ENCODE results near the gene GALNT18.

GRCh38 chr11:11510939-11511338 is 110.9 kb downstream of the GALNT18 start:
- TF ChIP-seq CTCF (conservative IDR thresholded peaks at IDR 0.05): no peak
- TF ChIP-seq EZH2 (IDR thresholded peaks at IDR 0.05; ENCODE audit: low read depth): no peak
